IPS-15b (cell line): ENCODE data around the gene NTPCR.
A peak's percentile ranks its signal among the peaks of the same experiment; 100 is the strongest.

Experiments used
- H3K27me3 ChIP-seq: one replicate; pipeline ENCODE4 v1.6.1; 2013; ENCODE audit warnings: low read length; ENCODE audit not compliant: control insufficient read depth, insufficient read depth
- H3K36me3 ChIP-seq: one replicate; pipeline ENCODE4 v1.6.1; 2013; ENCODE audit warnings: low read length; ENCODE audit not compliant: control insufficient read depth, insufficient read depth
- H3K4me1 ChIP-seq: one replicate; pipeline ENCODE4 v1.6.1; 2013; ENCODE audit warnings: mild to moderate bottlenecking, low read length; ENCODE audit not compliant: control insufficient read depth, insufficient read depth
- H3K4me3 ChIP-seq: one replicate; pipeline ENCODE4 v1.5.1; 2013; ENCODE audit warnings: low read depth, low read length
- H3K9ac ChIP-seq: one replicate; pipeline ENCODE4 v1.6.1; 2013; ENCODE audit warnings: low read depth, mild to moderate bottlenecking, low read length
- H3K9me3 ChIP-seq: one replicate; pipeline ENCODE4 v1.6.1; 2013; ENCODE audit warnings: mild to moderate bottlenecking, low read length; ENCODE audit not compliant: control insufficient read depth, insufficient read depth

Gene NTPCR

GRCh38 chr1:232950197-232951176, at the start of gene NTPCR:
Gene NTPCR, plus strand, starts transcription at chr1:232950611. Its CDS starts 100 bp downstream, at chr1:232950711.
- peak within 1 kb of the TSS; percentile 49 for H3K9ac ChIP-seq
- H3K27me3 ChIP-seq, result no peaks in the 10 kb centered on the region
- no peaks in the 10 kb centered on the region for H3K4me1 ChIP-seq
- H3K9me3 ChIP-seq, result no peaks in the 10 kb centered on the region
- peak within 1 kb of the TSS; percentile 72 for H3K4me3 ChIP-seq
- H3K36me3 ChIP-seq, result no peaks in the 10 kb centered on the region

DNA sequence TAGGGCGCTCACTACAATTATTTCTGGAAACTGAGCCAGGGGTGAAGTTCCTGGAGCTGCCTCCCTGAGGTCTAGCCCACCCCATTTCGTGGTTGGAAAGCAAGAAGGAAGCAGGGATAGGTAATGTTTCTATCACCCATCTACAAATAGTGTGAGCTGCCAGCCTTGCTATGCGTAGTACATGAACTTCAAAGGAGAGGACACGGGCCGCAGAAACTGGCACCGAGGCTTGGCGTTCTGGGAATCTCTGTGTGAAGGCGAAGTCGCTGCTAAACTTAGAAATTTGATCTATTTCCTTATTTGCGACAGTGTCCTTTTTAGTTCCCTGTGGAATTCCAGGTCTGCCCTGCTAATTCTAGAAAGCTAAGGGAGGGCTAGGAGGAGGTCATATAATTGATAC, 49.6 kb upstream of the NTPCR start:
- H3K36me3 ChIP-seq, result no peaks in the 10 kb centered on the region
- no peaks in the 10 kb centered on the region for H3K27me3 ChIP-seq
- no peak overlapping the region for H3K9ac ChIP-seq
- no peaks in the 10 kb centered on the region for H3K4me1 ChIP-seq
- no peaks in the 10 kb centered on the region for H3K9me3 ChIP-seq
- no peak overlapping the region for H3K4me3 ChIP-seq

DNA sequence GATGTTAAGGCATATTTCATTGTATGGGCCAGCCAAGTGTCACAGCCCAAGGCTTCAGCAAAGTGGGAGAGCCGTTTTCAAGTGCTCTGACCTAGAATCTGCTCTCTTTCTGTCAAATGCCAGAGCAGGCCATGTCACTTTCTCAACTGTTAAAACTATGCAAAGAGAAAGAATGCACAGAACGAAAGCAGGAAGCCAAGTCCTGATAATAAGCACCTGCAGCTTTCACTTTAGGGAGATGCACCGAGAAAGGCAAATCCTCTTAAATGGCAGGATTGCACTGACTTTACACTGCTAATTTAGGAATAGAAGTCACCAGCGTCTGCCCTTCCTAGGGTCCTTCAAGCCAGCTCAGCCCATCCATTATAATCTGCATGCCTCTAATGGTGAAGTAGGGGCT, 49.2 kb upstream of the NTPCR start:
- Histone ChIP-seq H3K9me3 (no peaks in the 10 kb centered on the region), H3K4me1 (no peaks in the 10 kb centered on the region), H3K4me3 (no peak overlapping the region), H3K9ac (no peak overlapping the region), H3K27me3 (no peaks in the 10 kb centered on the region), H3K36me3 (no peaks in the 10 kb centered on the region)

DNA sequence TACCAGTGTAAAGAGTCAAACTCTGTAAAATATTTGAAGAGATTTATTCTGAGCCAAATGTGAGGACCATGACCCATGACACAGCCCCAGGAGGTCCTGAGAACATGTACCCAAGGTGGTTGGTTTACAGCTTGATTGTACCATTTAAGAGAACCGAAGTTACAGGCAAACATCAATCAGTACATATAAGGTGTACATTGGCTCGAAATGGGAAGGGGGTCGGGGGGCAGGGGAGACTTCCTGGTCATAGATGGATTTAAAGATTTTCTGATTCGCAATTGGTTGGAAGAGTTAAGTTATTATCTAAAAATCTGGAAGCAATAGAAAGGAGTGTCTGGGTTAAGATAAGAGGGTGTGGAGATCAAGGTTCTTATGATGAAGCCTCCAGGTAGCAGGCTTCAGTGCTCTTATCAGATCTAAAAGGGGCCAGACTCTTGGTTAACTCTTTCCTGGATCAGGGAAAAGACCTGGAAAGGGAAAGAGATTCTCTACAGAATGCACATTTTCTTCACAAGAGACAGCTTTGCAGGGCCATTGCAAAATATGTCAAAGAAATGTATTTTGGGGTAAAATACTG, 47.5 kb upstream of the NTPCR start:
- H3K4me1 ChIP-seq, result no peaks in the 10 kb centered on the region
- H3K27me3 ChIP-seq, result no peaks in the 10 kb centered on the region
- no peaks in the 10 kb centered on the region for H3K9me3 ChIP-seq
- no peaks in the 10 kb centered on the region for H3K36me3 ChIP-seq
- no peak overlapping the region for H3K9ac ChIP-seq
- H3K4me3 ChIP-seq, result no peak overlapping the region

- H3K9ac ChIP-seq, result no peak overlapping the region
- H3K4me3 ChIP-seq, result no peak overlapping the region
- no peaks in the 10 kb centered on the region for H3K9me3 ChIP-seq
- no peaks in the 10 kb centered on the region for H3K36me3 ChIP-seq
- H3K27me3 ChIP-seq, result no peaks in the 10 kb centered on the region
- no peaks in the 10 kb centered on the region for H3K4me1 ChIP-seq
Observed at GRCh38 chr1:232904131-232904530, 46.3 kb upstream of the NTPCR start.

DNA sequence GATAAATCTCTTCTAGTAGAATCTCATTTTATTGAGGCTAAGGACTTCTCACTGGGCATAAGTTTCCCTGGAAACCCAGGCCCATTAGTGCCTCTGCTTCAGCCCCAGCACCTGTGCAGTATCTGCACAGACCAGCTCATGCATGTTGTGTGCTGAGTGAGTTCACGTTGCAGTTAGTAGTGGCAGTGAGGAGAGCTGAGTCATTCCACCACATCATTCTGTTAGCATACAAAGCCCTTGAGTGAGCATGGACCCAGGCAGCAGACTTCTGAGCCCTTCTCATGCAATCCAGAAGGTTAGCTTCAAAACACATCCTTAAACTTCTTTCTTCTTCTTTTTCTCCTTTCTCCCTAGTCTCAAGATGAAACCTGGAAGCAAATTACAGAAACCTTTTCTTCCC, 45.8 kb upstream of the NTPCR start:
- Histone ChIP-seq H3K9me3 (no peaks in the 10 kb centered on the region), H3K27me3 (no peaks in the 10 kb centered on the region), H3K36me3 (no peaks in the 10 kb centered on the region), H3K9ac (no peak overlapping the region), H3K4me1 (no peaks in the 10 kb centered on the region), H3K4me3 (no peak overlapping the region)

- no peaks in the 10 kb centered on the region for H3K27me3 ChIP-seq
- no peak overlapping the region for H3K4me3 ChIP-seq
Observed at GRCh38 chr1:232905331-232906034, 44.9 kb upstream of the NTPCR start.

DNA sequence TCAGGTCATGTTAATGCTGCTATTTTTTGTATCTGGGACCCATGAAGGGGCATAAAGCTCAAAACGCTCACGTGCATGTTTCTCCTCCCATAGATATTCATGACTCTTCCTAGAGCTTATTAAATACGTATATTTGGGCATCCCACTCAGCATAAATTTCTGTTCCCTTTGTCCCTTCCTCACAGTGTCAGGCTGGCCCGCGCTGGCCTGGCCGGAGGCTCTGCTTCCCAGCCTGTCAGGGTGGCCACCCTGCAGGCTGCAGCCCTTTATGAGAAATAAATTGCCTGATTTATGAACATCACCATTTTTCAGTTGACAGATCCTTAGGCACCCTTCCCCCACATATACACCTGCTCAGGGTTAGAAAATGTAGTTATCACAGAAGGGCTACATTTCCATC, 44.0 kb upstream of the NTPCR start:
- no peak overlapping the region for H3K4me3 ChIP-seq
- H3K9ac ChIP-seq, result no peak overlapping the region
- no peaks in the 10 kb centered on the region for H3K27me3 ChIP-seq
- no peaks in the 10 kb centered on the region for H3K4me1 ChIP-seq
- H3K9me3 ChIP-seq, result no peaks in the 10 kb centered on the region
- H3K36me3 ChIP-seq, result no peaks in the 10 kb centered on the region

More at GRCh38 chr1:232905331-232906034, 44.9 kb upstream of the NTPCR start:
- H3K4me1 ChIP-seq, result no peaks in the 10 kb centered on the region
- no peaks in the 10 kb centered on the region for H3K9me3 ChIP-seq
- no peaks in the 10 kb centered on the region for H3K36me3 ChIP-seq
- no peak overlapping the region for H3K9ac ChIP-seq

GRCh38 chr1:232908831-232909230, 41.6 kb upstream of the NTPCR start:
- H3K9ac ChIP-seq, result no peak overlapping the region
- H3K27me3 ChIP-seq, result no peaks in the 10 kb centered on the region
- no peaks in the 10 kb centered on the region for H3K36me3 ChIP-seq
- H3K4me1 ChIP-seq, result no peaks in the 10 kb centered on the region
- no peaks in the 10 kb centered on the region for H3K9me3 ChIP-seq
- H3K4me3 ChIP-seq, result no peak overlapping the region

DNA sequence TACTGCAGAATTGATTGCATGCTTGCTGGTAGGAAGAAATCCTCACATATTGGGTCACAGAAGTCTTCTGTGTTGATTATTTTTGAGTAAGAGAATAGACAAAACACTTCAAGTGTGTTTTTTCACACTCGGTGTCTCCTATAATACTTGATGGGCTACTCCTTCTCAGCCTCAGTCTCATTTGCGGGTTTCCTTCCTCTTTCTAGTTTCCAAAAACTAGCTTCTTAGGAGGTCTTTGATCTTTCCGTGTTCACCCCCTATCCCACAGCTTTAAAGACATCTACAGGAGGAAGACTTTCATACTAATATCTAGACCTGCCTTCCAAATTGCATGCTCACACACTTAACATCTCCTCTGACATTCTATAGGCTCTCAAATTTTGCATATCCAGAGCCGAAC, 40.7 kb upstream of the NTPCR start:
- no peaks in the 10 kb centered on the region for H3K9me3 ChIP-seq
- H3K27me3 ChIP-seq, result no peaks in the 10 kb centered on the region
- H3K9ac ChIP-seq, result no peak overlapping the region
- H3K4me3 ChIP-seq, result no peak overlapping the region
- no peaks in the 10 kb centered on the region for H3K4me1 ChIP-seq
- H3K36me3 ChIP-seq, result no peaks in the 10 kb centered on the region

- Histone ChIP-seq H3K4me3 (no peak overlapping the region), H3K9me3 (no peaks in the 10 kb centered on the region), H3K36me3 (no peaks in the 10 kb centered on the region), H3K9ac (no peak overlapping the region), H3K27me3 (no peaks in the 10 kb centered on the region), H3K4me1 (no peaks in the 10 kb centered on the region)
Observed at GRCh38 chr1:232911027-232911599, 39.3 kb upstream of the NTPCR start.
